Vagina (tissue), 2 donors: ENCODE results near the gene AHCYL2.

Source experiments
- POLR2AphosphoS5 ChIP-seq, 2 donors: sonication (generic); formaldehyde crosslinking; IDR thresholded peaks; one replicate each; pipeline ENCODE4 v1.9.0; 2017; ENCODE audit warnings: antibody characterized with exemption in 2 of 2, mild to moderate bottlenecking in 2 of 2, low read depth in 1 of 2; ENCODE audit not compliant: insufficient read depth in 1 of 2
- TF ChIP-seq, protein P1 (sequence below), 3 experiments: fragments of 450-650 bp in 2 of 3; fragments of 200-600 bp in 1 of 3; sonication (generic) in 1 of 3; IDR thresholded peaks; one replicate each; pipeline ENCODE4 v1.5.1; 2017 to 2019; ENCODE audit warnings: antibody characterized with exemption in 3 of 3, mild to moderate bottlenecking in 2 of 3, moderate library complexity in 2 of 3

DNA sequence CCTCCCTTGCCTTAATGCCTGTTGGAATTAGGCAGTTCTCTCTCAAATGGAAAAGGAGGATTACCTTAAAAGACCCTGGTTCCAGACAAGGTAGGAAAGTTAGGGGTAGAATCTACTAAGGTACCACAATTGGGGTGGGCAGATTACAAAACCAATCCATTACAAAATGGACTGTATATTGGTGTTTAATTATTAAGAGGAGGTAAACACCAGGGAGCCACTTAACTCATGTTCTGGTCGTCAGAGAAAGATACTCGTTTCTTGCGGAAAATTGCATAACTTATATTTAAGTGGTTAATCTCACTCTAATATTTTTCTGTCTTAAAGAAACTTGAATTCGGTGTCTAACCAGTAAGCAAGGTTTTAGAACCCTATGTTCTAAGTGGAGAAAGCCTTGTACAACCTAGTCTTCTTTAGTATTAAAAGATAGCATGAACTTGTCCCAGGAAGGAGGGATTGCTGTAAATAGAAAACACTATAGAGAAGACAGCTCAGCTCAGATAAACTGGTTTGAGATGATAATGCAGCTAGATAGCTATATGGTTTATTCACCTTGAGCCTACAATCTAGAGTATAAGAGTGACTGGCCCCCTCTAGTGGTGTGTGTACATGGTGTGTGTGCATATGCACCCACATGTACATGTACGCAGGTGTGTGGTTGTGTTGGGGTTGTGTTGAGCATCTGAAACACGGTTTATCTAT is 151.4 kb downstream of the AHCYL2 start:
- TF ChIP-seq, protein P1, sequence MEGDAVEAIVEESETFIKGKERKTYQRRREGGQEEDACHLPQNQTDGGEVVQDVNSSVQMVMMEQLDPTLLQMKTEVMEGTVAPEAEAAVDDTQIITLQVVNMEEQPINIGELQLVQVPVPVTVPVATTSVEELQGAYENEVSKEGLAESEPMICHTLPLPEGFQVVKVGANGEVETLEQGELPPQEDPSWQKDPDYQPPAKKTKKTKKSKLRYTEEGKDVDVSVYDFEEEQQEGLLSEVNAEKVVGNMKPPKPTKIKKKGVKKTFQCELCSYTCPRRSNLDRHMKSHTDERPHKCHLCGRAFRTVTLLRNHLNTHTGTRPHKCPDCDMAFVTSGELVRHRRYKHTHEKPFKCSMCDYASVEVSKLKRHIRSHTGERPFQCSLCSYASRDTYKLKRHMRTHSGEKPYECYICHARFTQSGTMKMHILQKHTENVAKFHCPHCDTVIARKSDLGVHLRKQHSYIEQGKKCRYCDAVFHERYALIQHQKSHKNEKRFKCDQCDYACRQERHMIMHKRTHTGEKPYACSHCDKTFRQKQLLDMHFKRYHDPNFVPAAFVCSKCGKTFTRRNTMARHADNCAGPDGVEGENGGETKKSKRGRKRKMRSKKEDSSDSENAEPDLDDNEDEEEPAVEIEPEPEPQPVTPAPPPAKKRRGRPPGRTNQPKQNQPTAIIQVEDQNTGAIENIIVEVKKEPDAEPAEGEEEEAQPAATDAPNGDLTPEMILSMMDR (IDR thresholded peaks at IDR 0.05) = peak in 1 of 3 experiments; percentile 22
- TF ChIP-seq POLR2AphosphoS5 (IDR thresholded peaks at IDR 0.05; ENCODE audit: insufficient read depth in 1 of 2, low read depth in 1 of 2) = no peak
